Activated CD8-positive, alpha-beta memory T cell treated with anti-CD3 and anti-CD28 coated beads for 48 hours (primary cell): ENCODE results near the gene ATF7IP.

Experiments used
- DNase-seq, 3 experiments: peaks; one replicate each; pipeline ENCODE4 v3.0.0-alpha.2; 2020; ENCODE audit warnings: low read depth in 2 of 3, low spot score in 2 of 3

The ATF7IP gene

GRCh38 chr12:14473707-14474287 is 108.3 kb downstream of the ATF7IP start:
- DNase-seq, result no peak

DNA sequence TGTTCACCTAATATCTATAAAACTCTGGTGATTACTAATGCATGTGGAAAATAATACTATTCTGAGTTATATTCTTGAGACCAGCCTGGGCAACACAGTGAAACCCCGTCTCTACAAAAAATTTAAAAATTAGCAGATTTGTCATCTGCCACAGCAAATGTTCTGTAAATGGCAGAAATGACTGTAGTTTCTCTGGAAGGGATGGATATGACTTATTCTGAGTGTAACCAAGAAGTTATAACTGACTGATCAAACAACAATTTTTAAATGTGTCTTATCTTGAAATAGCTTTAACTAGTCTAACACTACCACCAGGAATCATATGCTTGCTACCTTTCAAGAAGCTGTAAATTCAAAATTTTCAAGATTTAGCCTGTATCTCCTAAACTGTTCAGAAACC is 113.5 kb downstream of the ATF7IP start:
- DNase-seq, result no peak

- no peak for DNase-seq
Measured at GRCh38 chr12:14481201-14481600, 115.7 kb downstream of the ATF7IP start.

DNA sequence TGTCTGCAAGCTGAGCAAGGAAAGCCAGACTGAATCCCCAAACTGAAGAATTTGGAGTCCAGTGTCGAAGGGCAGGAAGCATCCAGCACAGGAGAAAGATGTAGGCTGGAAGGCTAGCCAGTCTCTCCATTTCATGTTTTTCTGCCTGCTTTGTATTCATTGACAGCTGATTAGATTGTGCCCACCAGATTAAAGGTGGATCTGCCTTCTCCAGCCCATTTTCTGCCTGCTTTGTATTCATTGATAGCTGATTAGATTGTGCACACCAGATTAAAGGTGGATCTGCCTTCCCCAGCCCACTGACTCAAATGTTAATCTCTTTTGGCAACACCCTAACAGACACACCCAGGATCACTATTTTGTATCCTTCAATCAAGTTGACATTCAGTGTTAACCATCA is 116.9 kb downstream of the ATF7IP start:
- no peak for DNase-seq

GRCh38 chr12:14482886-14483285 is 117.4 kb downstream of the ATF7IP start:
- DNase-seq, result no peak

- DNase-seq, result no peak
Measured at GRCh38 chr12:14495326-14495725, 129.8 kb downstream of the ATF7IP start.

DNA sequence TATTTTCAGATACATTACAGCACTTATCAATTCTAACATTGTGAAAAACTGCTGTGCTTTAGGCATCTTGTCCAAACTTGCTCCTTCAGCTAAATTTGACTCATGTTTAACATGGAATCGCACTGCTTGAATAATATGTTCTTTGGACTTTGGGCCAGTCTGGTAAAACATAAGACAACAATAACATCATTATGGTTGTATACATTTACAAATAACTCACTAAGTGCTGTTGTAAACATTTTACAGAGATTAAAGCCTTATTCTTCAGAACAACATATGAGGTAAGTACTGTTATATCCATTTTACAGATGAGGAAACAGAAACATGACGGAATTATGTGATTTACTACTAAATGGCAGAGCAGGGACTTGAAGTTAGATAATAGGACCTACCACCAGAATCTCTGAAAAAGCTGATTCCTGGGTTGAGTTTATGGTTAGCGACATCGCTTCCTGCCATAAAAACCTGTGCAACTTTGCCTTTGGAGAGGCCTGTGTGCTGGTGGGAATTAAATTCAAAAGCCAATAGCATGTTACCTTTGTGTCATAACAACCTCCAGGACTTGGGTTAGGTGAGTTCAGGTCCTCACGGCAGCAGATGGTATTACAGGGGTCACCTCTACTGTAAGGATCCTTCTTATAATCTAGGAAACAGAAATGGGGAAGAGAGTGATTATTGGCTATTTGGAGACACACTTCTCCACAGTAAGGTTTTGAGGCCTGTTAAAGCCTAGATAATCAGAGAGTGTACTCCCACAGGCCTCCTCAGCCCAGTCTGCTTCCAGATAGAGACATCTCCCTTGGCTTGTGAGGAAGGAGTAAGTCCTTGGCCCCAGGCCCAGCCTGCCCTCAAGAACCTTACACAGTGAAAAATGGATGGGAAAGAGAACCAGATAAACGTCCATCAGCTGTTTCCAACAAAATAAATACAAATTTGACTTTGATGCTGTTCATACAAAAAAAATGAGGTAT is 140.4 kb downstream of the ATF7IP start:
- DNase-seq, result no peak

DNA sequence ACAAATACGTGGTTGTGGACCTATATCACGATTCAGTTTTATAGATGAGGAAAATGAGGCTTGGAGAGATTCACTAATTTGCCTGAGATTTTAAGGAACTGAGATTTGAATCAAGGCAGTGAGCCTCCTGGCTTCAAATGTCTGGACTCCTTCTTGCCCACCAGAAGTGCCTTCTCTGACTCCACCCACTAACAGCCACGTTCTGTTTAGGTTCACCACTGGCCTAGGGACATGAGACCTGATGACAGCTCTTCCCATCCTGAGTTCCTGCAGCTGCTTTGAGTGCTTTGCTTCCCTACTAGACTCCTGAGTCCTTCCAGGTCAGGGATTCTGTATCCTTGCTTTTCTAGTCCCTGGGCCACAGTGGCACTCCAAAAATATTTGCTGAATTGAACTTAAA is 145.1 kb downstream of the ATF7IP start:
- no peak for DNase-seq

DNA sequence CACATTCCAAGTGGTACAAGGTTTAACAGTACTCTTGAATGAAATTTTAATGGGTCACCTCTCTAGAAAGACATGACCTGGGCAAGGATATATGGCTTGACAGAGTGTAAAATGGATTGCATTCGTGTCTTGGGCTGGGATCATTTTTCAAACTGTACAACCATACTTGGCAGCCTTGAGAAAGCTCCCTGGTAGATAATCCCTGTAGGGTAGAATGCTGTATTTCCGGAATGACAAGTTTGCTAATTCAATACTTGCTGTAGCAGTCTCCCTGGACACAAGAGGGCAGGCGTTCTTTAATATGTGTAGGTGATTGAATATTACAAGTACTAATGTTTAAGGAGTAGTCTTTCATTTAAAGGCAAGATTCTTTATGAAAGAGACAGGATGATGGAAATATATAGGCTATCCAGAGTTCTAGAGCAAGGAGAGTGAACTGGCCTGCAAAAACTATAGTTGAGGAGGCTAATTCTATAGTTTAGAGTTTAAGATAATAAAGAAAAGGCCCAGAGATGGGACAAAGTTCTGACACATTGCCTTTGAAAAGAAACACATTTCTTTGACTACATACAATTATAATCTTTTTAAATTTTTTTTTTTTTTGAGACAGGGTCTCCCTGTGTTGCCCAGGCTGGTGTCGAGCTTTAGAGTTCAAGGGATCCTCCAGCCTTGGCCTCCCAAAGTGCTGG is 148.8 kb downstream of the ATF7IP start:
- DNase-seq, result no peak

DNA sequence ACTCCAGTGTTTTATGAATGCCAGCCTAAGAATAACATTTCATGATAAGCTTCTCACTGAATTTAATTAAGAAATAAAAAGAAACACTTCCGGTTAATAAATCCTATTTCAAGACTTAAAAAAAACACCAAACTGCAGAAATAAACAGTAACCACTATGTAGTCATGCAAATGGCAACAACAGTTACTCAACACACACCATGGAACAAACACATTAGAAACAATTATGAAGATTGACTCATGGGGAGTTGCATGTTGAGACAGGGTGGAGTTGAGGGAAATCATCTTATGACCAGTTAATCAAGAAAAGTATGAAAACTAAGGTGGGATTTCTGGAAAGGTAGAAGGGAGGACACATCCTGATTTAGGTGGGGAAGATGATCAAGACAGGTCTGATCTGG is 149.5 kb downstream of the ATF7IP start:
- DNase-seq, result no peak

- no peak for DNase-seq
Measured at GRCh38 chr12:14521822-14522221, 156.3 kb downstream of the ATF7IP start.

GRCh38 chr12:14525964-14526363 is 160.5 kb downstream of the ATF7IP start:
- DNase-seq, result no peak

GRCh38 chr12:14532152-14532551 is 166.7 kb downstream of the ATF7IP start:
- DNase-seq, result no peak

GRCh38 chr12:14537088-14537487 is 171.6 kb downstream of the ATF7IP start:
- no peak for DNase-seq

DNA sequence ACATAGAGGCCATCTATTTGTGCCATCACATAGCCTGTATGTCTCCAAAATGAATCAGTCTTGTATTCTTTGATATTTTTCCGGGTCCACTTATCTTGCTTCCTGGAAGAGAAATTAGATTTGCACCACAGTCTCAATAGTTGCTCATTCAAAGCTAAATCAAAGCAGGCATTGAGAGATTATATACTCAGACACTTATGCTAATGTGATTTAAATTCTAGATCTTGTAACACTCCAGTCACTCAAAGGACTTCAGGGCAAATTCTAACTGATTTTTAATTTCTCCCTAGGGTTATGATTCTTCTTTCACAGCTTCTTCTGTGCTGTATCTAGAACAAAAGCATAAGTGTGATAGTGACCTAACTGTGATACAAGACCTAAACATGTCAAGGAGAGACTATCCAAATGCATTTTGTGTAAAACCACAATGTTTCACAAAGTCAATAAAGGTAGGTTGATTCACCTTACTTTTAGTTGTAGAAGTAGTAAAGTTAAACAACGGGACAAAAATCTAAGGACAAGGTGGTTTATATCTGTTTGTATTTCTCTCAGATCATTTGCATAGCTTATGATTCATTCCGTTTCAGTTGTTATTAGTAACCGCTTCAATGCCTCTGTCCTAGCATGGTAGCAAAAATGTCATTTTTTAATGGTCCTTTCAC is 175.4 kb downstream of the ATF7IP start:
- DNase-seq, result no peak

GRCh38 chr12:14545144-14546124 is 180.0 kb downstream of the ATF7IP start:
- DNase-seq, result no peak

DNA sequence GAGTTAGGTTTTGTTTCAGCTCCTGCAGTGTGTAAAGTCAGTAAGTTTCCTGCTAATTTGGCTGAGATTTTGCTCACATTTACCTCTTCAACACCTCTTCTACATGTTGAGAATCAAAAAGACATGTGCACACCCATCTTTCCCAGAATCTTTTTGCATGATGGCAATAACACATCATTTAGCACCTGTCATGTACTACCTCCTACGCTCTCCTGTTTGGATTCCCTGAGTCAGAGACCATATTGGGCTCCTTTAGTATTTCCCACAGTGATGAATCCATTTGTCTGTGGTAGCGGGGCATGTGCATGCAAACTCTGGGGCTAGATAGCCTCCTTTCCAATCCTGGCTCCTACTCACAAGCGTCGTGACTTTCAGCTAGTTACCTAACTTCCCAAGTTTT is 182.1 kb downstream of the ATF7IP start:
- no peak for DNase-seq

DNA sequence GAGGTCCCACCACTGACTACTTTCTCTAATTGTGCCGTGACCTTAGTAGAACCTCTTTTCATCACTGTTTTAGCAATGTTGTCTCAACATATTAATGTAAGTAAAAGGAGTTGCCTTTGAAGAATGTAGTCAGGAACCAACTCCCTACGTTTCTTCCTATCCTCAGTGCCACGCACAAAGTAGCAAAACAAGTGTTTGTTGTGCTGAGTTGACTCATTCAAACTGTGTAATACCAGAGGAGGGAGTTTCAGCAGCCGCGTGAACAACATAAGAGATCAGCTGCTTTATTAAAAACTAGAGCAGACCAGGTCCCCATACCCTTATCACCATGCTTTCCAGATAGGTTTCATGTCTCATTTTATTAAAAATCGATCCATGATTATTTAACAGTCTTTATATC is 183.1 kb downstream of the ATF7IP start:
- DNase-seq, result no peak
